GM12891 (cell line): ENCODE measurements around the gene MNX1.

ENCODE experiments used
- POLR2A ChIP-seq: IDR thresholded peaks from 2 replicates; pipeline ENCODE4 v1.6.1; 2011; ENCODE audit warnings: low read depth, low read length, control low read depth
- POLR2AphosphoS5 ChIP-seq: IDR thresholded peaks from 2 replicates; pipeline ENCODE4 v1.6.1; 2011; ENCODE audit warnings: low read depth, low read length, control low read depth

DNA sequence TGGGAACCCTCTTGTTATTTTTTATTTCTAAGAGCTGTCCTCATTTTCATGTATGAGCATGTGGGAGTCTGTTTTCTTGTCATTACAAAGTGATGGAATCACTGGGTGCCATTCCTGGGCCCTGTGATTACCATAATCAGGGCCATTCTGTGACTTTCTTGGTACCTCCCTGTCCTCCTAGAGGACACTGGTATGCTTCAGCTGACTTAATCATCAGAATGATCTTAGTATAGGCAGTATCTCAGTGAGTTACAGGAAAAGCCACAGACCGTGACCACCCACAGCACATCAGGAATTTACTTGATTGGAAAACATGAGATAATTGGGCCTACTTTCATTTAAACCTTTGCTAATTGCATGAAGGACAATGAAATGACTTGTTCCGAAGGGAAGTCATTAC is 53.7 kb downstream of the MNX1 start:
- TF ChIP-seq POLR2A = no peak
- no peak for TF ChIP-seq POLR2AphosphoS5
